WERI-Rb-1 (cell line): ENCODE measurements around the gene C10orf143.

Experiments
- DNase-seq: peaks from one replicate; pipeline ENCODE4 v3.0.0-alpha.2; 2020
- H3K27ac ChIP-seq: fragments of 250-450 bp; sonication (Bioruptor Pico); 2 replicates; pipeline ENCODE4 v1.5.1; 2020; ENCODE audit warnings: mild to moderate bottlenecking, moderate library complexity
- H3K27me3 ChIP-seq: fragments of 250-450 bp; sonication (Bioruptor Pico); 2 replicates; pipeline ENCODE4 v1.5.1; 2021; ENCODE audit warnings: mild to moderate bottlenecking, low read depth, moderate library complexity; ENCODE audit not compliant: insufficient read depth, severe bottlenecking
- H3K36me3 ChIP-seq: fragments of 250-450 bp; sonication (Bioruptor Pico); 2 replicates; pipeline ENCODE4 v1.5.1; 2020; ENCODE audit warnings: mild to moderate bottlenecking, moderate library complexity
- H3K4me3 ChIP-seq: 2 replicates; pipeline ENCODE4 v1.5.1; 2011; ENCODE audit warnings: low read depth, mild to moderate bottlenecking, control low read depth, low read length
- H3K9me3 ChIP-seq: fragments of 250-450 bp; sonication (Bioruptor Pico); 2 replicates; pipeline ENCODE4 v1.5.1; 2021; ENCODE audit warnings: mild to moderate bottlenecking, moderate library complexity; ENCODE audit not compliant: severe bottlenecking
- CTCF ChIP-seq: IDR thresholded peaks from 2 replicates; pipeline ENCODE4 v1.5.1; 2011; ENCODE audit warnings: low read depth, mild to moderate bottlenecking, control low read depth, inconsistent platforms, low read length

Gene C10orf143

GRCh38 chr10:130014263-130015074 is 96.2 kb downstream of the C10orf143 start:
- no peaks in the 10 kb centered on the region for H3K9me3 ChIP-seq
- no peak overlapping the region for H3K4me3 ChIP-seq
- no peaks in the 10 kb centered on the region for H3K27me3 ChIP-seq
- no peak for TF ChIP-seq CTCF
- no peak for DNase-seq
- no peak overlapping the region for H3K27ac ChIP-seq
- H3K36me3 ChIP-seq, result no peaks in the 10 kb centered on the region
